ENCODE results near the gene NFATC1. TPM values are rescaled to one million over a fixed set of nuclear protein-coding genes. Genes with fewer than 3 reads are reported as not detected.

Gene NFATC1
- total RNA-seq, 3 donors from 2014 or later (not counting 1 experiment from before 2014, with no cell fraction given), result 35.8 to 47.4 (median 37.1) TPM

- Histone ChIP-seq H3K4me1 (ENCODE audit: control insufficient read depth, insufficient read depth, low read length) (no peaks in the 10 kb centered on the region), H3K27ac (ENCODE audit: low read length) (no peak overlapping the region), H3K36me3 (ENCODE audit: control insufficient read depth, insufficient read depth, low read length) (no peaks in the 10 kb centered on the region), H3K27me3 (ENCODE audit: control insufficient read depth, insufficient read depth, low read length) (peaks cover 22% of the 10 kb centered on the region), H3K9me3 (ENCODE audit: control insufficient read depth, insufficient read depth, low read length) (no peaks in the 10 kb centered on the region), H3K4me3 (ENCODE audit: low read length) (no peak overlapping the region)
- ATAC-seq (no peak), DNase-seq (no peak)
- H3K27ac Mint-ChIP-seq, result no peak overlapping the region
- no peaks in the 10 kb centered on the region for H3K9me3 Mint-ChIP-seq
- intact Hi-C loops (cut with micrococcal nuclease), result no loop called here
- H3K4me3 Mint-ChIP-seq, result no peak overlapping the region
- peaks cover 0 to 10% of the 10 kb centered on the region in 2 donors for H3K4me1 Mint-ChIP-seq
- no peaks in the 10 kb centered on the region for H3K36me3 Mint-ChIP-seq
- WGBS (ENCODE audit: insufficient coverage), result 75% methylated on average over 6 of the region's 6 CpGs
- no peak for TF ChIP-seq CTCF (IDR thresholded peaks at IDR 0.05)
- H3K27me3 Mint-ChIP-seq (ENCODE audit: low read depth in 2 of 2), result peaks cover 34 to 41% of the 10 kb centered on the region in 2 donors
These were observed 8.5 kb upstream of the NFATC1 start for GRCh38 chr18:79387214-79387613.

- no peak for TF ChIP-seq CTCF (IDR thresholded peaks at IDR 0.05)
- 68% methylated on average over 10 of the region's 11 CpGs for whole genome bisulfite sequencing (ENCODE audit: insufficient coverage)
- H3K4me1 Mint-ChIP-seq, result peaks cover 0 to 10% of the 10 kb centered on the region in 2 donors
- no peak for ATAC-seq
- H3K36me3 Mint-ChIP-seq, result no peaks in the 10 kb centered on the region
- no peaks in the 10 kb centered on the region for H3K36me3 ChIP-seq (ENCODE audit: control insufficient read depth, insufficient read depth, low read length)
- H3K27me3 ChIP-seq (ENCODE audit: control insufficient read depth, insufficient read depth, low read length), result peaks cover 24% of the 10 kb centered on the region
- peaks cover 38 to 45% of the 10 kb centered on the region in 2 donors for H3K27me3 Mint-ChIP-seq (ENCODE audit: low read depth in 2 of 2)
- no peak overlapping the region for H3K27ac Mint-ChIP-seq
- no peak overlapping the region for H3K4me3 ChIP-seq (ENCODE audit: low read length)
- H3K9me3 ChIP-seq (ENCODE audit: control insufficient read depth, insufficient read depth, low read length), result no peaks in the 10 kb centered on the region
- DNase-seq, result no peak
- intact Hi-C loops (cut with micrococcal nuclease), result no loop called here
- H3K4me1 ChIP-seq (ENCODE audit: control insufficient read depth, insufficient read depth, low read length), result no peaks in the 10 kb centered on the region
- no peak overlapping the region for H3K27ac ChIP-seq (ENCODE audit: low read length)
- H3K4me3 Mint-ChIP-seq, result no peak overlapping the region
- H3K9me3 Mint-ChIP-seq, result no peaks in the 10 kb centered on the region
These were observed 8.1 kb upstream of the NFATC1 start for GRCh38 chr18:79387615-79388014.

GRCh38 chr18:79388043-79388442 lies 7.7 kb upstream of the NFATC1 start:
- intact Hi-C loops (cut with micrococcal nuclease), result no loop called here
- no peak overlapping the region for H3K27ac ChIP-seq (ENCODE audit: low read length)
- no peaks in the 10 kb centered on the region for H3K9me3 ChIP-seq (ENCODE audit: control insufficient read depth, insufficient read depth, low read length)
- no peaks in the 10 kb centered on the region for H3K9me3 Mint-ChIP-seq
- no peak overlapping the region for H3K4me3 Mint-ChIP-seq
- TF ChIP-seq CTCF (IDR thresholded peaks at IDR 0.05), result no peak
- H3K27ac Mint-ChIP-seq, result no peak overlapping the region
- no peaks in the 10 kb centered on the region for H3K36me3 Mint-ChIP-seq
- H3K27me3 ChIP-seq (ENCODE audit: control insufficient read depth, insufficient read depth, low read length), result peaks cover 27% of the 10 kb centered on the region
- ATAC-seq (no peak), DNase-seq (no peak)
- no peaks in the 10 kb centered on the region for H3K36me3 ChIP-seq (ENCODE audit: control insufficient read depth, insufficient read depth, low read length)
- peaks cover 3% of the 10 kb centered on the region for H3K4me1 ChIP-seq (ENCODE audit: control insufficient read depth, insufficient read depth, low read length)
- peaks cover 42 to 49% of the 10 kb centered on the region in 2 donors for H3K27me3 Mint-ChIP-seq (ENCODE audit: low read depth in 2 of 2)
- WGBS (ENCODE audit: insufficient coverage), result 55% methylated on average over 7 of the region's 7 CpGs
- H3K4me1 Mint-ChIP-seq, result peaks cover 0 to 14% of the 10 kb centered on the region in 2 donors
- H3K4me3 ChIP-seq (ENCODE audit: low read length), result no peak overlapping the region

GRCh38 chr18:79389689-79390088 lies 6.0 kb upstream of the NFATC1 start:
- no peak overlapping the region for H3K27ac ChIP-seq (ENCODE audit: low read length)
- no peak for DNase-seq
- H3K9me3 Mint-ChIP-seq, result no peaks in the 10 kb centered on the region
- H3K4me3 Mint-ChIP-seq, result no peak overlapping the region
- no peaks in the 10 kb centered on the region for H3K36me3 ChIP-seq (ENCODE audit: control insufficient read depth, insufficient read depth, low read length)
- no peaks in the 10 kb centered on the region for H3K36me3 Mint-ChIP-seq
- TF ChIP-seq CTCF (IDR thresholded peaks at IDR 0.05), result no peak
- intact Hi-C loops (cut with micrococcal nuclease), result loop anchor here (5.0 kb wide), 1 partner anchor 232 kb away; no protein-coding TSS in a partner anchor
- no peak overlapping the region for H3K4me3 ChIP-seq (ENCODE audit: low read length)
- no peak overlapping the region for H3K27ac Mint-ChIP-seq
- peaks cover 33% of the 10 kb centered on the region for H3K27me3 ChIP-seq (ENCODE audit: control insufficient read depth, insufficient read depth, low read length)
- ATAC-seq, result no peak
- peaks cover 18% of the 10 kb centered on the region for H3K4me1 ChIP-seq (ENCODE audit: control insufficient read depth, insufficient read depth, low read length)
- 41% methylated on average over 3 of the region's 4 CpGs for WGBS (ENCODE audit: insufficient coverage)
- peaks cover 48 to 52% of the 10 kb centered on the region in 2 donors for H3K27me3 Mint-ChIP-seq (ENCODE audit: low read depth in 2 of 2)
- H3K4me1 Mint-ChIP-seq, result peaks cover 6 to 13% of the 10 kb centered on the region in 2 donors
- no peaks in the 10 kb centered on the region for H3K9me3 ChIP-seq (ENCODE audit: control insufficient read depth, insufficient read depth, low read length)
